Kidney (tissue), 14 donors: ENCODE measurements around the gene SUPT5H. TPM values are rescaled to one million over a fixed set of nuclear protein-coding genes. Genes with fewer than 3 reads are reported as not detected.

ENCODE experiments used
- DNase-seq, 5 donors: peaks; one replicate each; pipeline ENCODE4 v3.0.0-alpha.2; 2013 to 2020
- FAIRE-seq: peaks from 2 replicates; lab custom pipeline; 2012; peaks lifted over from hg19 to GRCh38; lab: Jason Lieb, UNC
- H3K27ac ChIP-seq, 2 donors: one replicate each; pipeline ENCODE4 v1.7.0; 2013; ENCODE audit warnings: low read depth in 2 of 2, low read length in 2 of 2, inconsistent platforms in 1 of 2
- H3K27me3 ChIP-seq: one replicate; pipeline ENCODE4 v1.7.1; 2013; ENCODE audit warnings: low read length, inconsistent platforms; ENCODE audit not compliant: control insufficient read depth, insufficient read depth
- H3K36me3 ChIP-seq, 3 donors: one replicate each; pipeline versions ENCODE4 v1.7.0 to v1.7.1; 2013; ENCODE audit warnings: low read length in 3 of 3, control low read depth in 1 of 3, inconsistent platforms in 1 of 3; ENCODE audit not compliant: insufficient read depth in 3 of 3, control insufficient read depth in 2 of 3
- H3K4me1 ChIP-seq, 3 donors: one replicate each; pipeline versions ENCODE4 v1.7.0 to v1.7.1; 2013; ENCODE audit warnings: low read length in 3 of 3, inconsistent platforms in 1 of 3, low read depth in 1 of 3; ENCODE audit not compliant: control insufficient read depth in 2 of 3, insufficient read depth in 2 of 3
- H3K4me3 ChIP-seq, 3 donors: one replicate each; pipeline versions ENCODE4 v1.7.0 to v1.8.1; 2013; ENCODE audit warnings: low read length in 3 of 3, control low read depth in 1 of 3, inconsistent platforms in 1 of 3
- H3K9ac ChIP-seq, 3 donors: one replicate each; pipeline versions ENCODE4 v1.7.0 to v1.7.1; 2013; ENCODE audit warnings: low read length in 3 of 3, control low read depth in 1 of 3, inconsistent platforms in 1 of 3
- H3K9me3 ChIP-seq, 3 donors: one replicate each; pipeline versions ENCODE4 v1.7.0 to v1.7.1; 2013; ENCODE audit warnings: low read length in 3 of 3, control low read depth in 1 of 3, inconsistent platforms in 1 of 3; ENCODE audit not compliant: control insufficient read depth in 2 of 3, insufficient read depth in 1 of 3
- intact Hi-C: fragments of 100-400 bp; cut with DNase I; formaldehyde crosslinking; loops from one replicate; pipeline ENCODE4 v1.11.1; 2022
- polyA plus RNA-seq: library from polyadenylated mRNA; stranded (reverse); fragments of 350-450 nt; fragmentation: Illumina TruSeq; extraction: RNeasy Lipid Tissue Mini Kit (QIAGEN cat#74804); gene quantifications from one replicate; pipeline ENCODE4 v1.2.3, GENCODE V29; 2014; ENCODE audit warnings: low read depth, low replicate concordance; ENCODE audit not compliant: insufficient read depth
- total RNA-seq: library from RNA; stranded (reverse); fragmentation: NEBNext Ultra II Directional; extraction: Animal tissue kit (Norgen Biotek cat#: 25700); gene quantifications from one replicate; pipeline ENCODE4 v1.2.1, GENCODE V29; 2021
- TF ChIP-seq, protein P1 (sequence below): IDR thresholded peaks from 3 replicates; pipeline ENCODE4 v1.5.1; 2012; ENCODE audit warnings: mild to moderate bottlenecking, moderate library complexity, borderline replicate concordance; ENCODE audit not compliant: insufficient read depth; ENCODE audit errors: extremely low read depth
- donor health status: control.
- donor health status: control.
- donor health status: control.
- donor health status: control.
- donor health status: control.
- donor health status: DM: yes; HTN: yes; CAD: no.
- donor health status: Normal renal cell carcinoma (clear cell type).

The SUPT5H gene
- total and polyA plus RNA-seq, 2 donors from 2014 or later = 106 to 123 TPM

DNA sequence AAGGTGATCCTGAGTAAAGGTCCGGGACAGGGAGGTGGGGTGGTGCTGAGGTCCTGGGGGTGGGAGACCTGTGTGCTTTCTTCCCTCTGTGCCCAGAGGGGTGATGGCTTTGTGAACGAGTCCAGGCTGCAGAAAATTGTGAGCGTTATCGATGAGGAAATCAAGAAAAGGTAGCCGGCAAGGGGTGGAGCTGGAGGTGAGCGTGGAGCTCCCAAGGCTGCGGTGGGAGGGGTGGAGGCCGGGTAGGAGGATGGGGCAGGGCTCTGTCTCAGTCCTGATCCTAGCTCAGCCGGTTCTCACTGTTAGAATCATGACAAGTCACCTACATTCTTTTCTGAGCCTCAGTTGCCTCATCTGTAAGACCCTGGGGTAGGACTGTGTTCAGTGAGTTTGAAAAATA lies 73.6 kb downstream of the SUPT5H start:
- DNase-seq = peak in 1 of 5 donors; percentile 17
- Histone ChIP-seq H3K4me1 (peaks cover 0 to 11% (median 0%) of the 10 kb centered on the region in 3 donors), H3K27ac (no peak overlapping the region), H3K9me3 (no peaks in the 10 kb centered on the region), H3K36me3 (no peaks in the 10 kb centered on the region), H3K27me3 (no peaks in the 10 kb centered on the region), H3K9ac (no peak overlapping the region), H3K4me3 (no peak overlapping the region)
- TF ChIP-seq, protein P1, sequence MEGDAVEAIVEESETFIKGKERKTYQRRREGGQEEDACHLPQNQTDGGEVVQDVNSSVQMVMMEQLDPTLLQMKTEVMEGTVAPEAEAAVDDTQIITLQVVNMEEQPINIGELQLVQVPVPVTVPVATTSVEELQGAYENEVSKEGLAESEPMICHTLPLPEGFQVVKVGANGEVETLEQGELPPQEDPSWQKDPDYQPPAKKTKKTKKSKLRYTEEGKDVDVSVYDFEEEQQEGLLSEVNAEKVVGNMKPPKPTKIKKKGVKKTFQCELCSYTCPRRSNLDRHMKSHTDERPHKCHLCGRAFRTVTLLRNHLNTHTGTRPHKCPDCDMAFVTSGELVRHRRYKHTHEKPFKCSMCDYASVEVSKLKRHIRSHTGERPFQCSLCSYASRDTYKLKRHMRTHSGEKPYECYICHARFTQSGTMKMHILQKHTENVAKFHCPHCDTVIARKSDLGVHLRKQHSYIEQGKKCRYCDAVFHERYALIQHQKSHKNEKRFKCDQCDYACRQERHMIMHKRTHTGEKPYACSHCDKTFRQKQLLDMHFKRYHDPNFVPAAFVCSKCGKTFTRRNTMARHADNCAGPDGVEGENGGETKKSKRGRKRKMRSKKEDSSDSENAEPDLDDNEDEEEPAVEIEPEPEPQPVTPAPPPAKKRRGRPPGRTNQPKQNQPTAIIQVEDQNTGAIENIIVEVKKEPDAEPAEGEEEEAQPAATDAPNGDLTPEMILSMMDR = no peak
- intact Hi-C loops = no loop called here
- FAIRE-seq = no peak

DNA sequence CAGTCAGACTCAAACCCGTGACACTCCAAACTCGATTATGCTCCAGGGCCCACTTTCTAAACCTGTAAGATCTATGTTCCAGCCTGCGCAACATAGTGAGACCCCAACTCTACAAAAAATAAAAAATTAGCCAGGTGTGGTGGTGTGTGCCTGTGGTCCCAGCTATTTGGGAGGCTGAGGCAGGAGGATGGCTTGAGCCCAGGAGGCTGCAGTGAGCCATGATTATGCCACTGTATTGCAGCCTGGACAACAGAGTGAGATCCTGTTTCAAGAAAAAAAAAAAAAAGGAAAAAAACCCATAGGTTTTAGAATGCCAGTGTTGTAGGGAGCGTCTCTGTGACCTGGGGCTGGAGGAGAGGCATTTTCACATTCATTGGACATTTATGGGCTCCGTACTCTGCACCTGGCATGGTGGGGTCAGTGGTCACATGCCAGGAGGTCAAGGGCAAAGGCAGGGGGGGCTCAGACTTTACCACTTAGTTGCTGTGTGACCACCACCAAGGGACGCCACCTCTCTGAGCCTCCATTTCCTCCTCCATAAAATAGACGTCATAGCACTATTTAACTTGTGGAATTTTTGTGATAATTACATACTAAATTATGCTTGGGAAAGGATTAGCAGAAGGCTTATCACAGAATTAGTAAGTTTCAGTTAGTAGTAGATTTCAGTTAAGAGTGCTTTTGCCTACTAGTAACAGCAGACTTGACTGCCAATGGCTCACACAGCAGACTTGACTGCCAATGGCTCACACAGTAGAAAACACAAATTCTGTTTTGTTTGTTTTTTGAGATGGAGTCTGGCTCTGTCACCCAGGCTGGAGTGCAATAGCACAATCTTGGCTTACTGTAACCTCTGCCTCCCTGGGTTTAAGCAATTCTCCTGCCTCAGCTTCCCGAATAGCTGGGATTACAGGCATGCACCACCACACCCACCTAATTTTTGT lies 75.4 kb downstream of the SUPT5H start:
- TF ChIP-seq, protein P1 = no peak

DNA sequence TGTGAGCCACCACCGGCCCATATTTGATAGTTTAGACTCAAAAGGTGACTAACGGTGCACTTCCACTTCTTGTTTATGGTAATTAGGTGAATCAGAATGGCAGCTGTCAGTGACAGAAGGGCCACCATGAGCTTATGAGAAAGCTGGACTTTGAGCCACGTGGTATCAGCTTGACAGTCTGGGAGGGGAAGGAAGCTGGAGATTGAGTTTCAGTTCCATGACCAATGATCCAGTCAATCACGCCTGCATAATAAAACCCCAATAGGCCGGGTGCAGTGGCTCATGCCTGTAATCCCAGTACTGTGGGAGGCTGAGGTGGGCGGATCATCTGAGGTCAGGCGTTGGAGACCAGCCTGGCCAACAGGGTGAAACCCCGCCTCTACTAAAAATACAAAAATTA lies 79.1 kb downstream of the SUPT5H start:
- Histone ChIP-seq H3K4me3 (no peak overlapping the region), H3K9me3 (no peaks in the 10 kb centered on the region), H3K27ac (no peak overlapping the region), H3K36me3 (no peaks in the 10 kb centered on the region), H3K9ac (no peak overlapping the region), H3K4me1 (no peaks in the 10 kb centered on the region), H3K27me3 (no peaks in the 10 kb centered on the region)
- TF ChIP-seq, protein P1 = no peak
- peak in 4 of 5 donors; percentile 44 to 61 (median 52) for DNase-seq
- no peak for FAIRE-seq
- intact Hi-C loops = no loop called here

More for the DNA sequence above, 75.4 kb downstream of the SUPT5H start:
- no peaks in the 10 kb centered on the region for H3K36me3 ChIP-seq
- H3K27me3 ChIP-seq = no peaks in the 10 kb centered on the region
- intact Hi-C loops = no loop called here
- FAIRE-seq (no peak), DNase-seq (peak in 1 of 5 donors; percentile 42)
- H3K27ac ChIP-seq = no peak overlapping the region
- H3K9me3 ChIP-seq = no peaks in the 10 kb centered on the region
- H3K9ac ChIP-seq = no peak overlapping the region
- H3K4me1 ChIP-seq = no peaks in the 10 kb centered on the region
- H3K4me3 ChIP-seq = no peak overlapping the region
